ENCODE measurements around the gene AATK. TPM values are rescaled to one million over a fixed set of nuclear protein-coding genes. Genes with fewer than 3 reads are reported as not detected.
"Not testable (repeated sequence)": the region's sequence is repeated elsewhere in the genome, so short reads cannot be mapped to it uniquely, and the experiment has no call there.

AATK gene
- total RNA-seq, 1 experiment from 2014 or later, result 4.4 TPM

DNA sequence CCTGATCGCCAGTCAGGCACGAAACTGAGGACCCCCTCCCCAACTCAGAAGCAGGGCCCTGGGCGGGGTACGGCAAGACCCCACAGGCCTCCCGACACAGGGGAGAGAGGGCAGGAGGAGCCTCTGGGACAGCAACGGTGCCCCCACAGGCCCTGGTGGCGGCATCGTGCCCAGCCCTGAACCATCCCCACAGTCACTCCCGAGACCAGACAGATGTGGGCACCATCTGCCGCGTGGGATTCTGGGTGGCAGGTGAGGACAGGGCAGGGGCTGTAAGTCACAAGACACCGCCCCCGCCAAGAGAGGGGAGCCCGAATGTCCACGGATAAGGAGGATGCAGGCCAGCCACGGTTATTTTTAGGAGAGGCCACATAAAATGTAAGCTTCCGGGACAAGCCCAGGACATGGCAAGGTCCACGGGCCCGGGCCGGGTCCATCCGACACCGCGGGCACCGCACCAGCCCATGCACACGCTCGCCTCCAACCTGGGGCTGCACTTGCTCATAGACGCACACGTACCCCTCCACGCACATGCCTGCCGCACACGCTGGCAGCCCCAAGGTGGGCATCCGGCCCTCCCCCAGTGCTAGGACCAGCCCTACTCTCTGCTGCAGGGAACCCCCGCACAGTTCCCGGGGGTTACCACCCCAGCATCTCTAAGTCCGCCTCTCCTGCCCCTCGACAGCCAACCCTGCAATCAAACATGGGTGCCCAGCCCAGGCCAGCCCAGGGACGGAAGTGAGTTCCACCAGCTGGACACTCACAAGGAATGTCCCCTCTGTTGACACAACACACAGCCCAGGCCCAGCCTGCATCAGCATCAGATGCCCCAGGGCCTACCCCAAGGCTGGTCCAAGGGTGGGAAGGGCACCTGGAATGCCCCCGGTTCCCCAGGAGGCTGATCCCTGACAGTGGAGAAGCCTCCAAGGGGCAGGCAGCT, 8.9 kb downstream of the AATK start:
- POLR2A ChIA-PET, result no interaction called here
- Histone ChIP-seq H3K9ac (ENCODE audit: low read length) (no peak overlapping the region), H3K27ac (ENCODE audit: low read depth, low read length) (no peak overlapping the region), H3K4me2 (ENCODE audit: low read length) (no peak overlapping the region), H3K4me3 (replicated peaks in 1 of 2; ENCODE audit: low read depth in 1 of 2, low read length in 2 of 2) (no peak overlapping the region), H3K9me3 (ENCODE audit: control insufficient read depth in 1 of 2, insufficient read depth in 1 of 2, low read depth in 1 of 2, low read length in 2 of 2) (no peaks in the 10 kb centered on the region), H3K79me2 (ENCODE audit: insufficient read depth, low read length) (no peaks in the 10 kb centered on the region), H3K9me2 (ENCODE audit: insufficient read depth) (no peaks in the 10 kb centered on the region), H4K20me1 (ENCODE audit: insufficient read depth) (no peaks in the 10 kb centered on the region), H3K36me3 (ENCODE audit: control insufficient read depth in 1 of 2, insufficient read depth in 2 of 2, low read length in 2 of 2) (no peaks in the 10 kb centered on the region), H3K27me3 (ENCODE audit: insufficient read depth, low read length) (no peaks in the 10 kb centered on the region), H3K4me1 (ENCODE audit: control insufficient read depth in 1 of 2, insufficient read depth in 2 of 2, low read length in 2 of 2) (peaks cover 0 to 5% of the 10 kb centered on the region in 2 experiments; a peak in 1 of 4 replicates), H2AFZ (ENCODE audit: low read depth, low read length, poor library complexity, severe bottlenecking) (no peak overlapping the region)
- ATAC-seq, result no peak
- intact Hi-C loops (cut with micrococcal nuclease), result no loop called here
- RAD21 ChIA-PET (ENCODE audit: low non-redundant PET in 1 of 2, low total read pairs in 2 of 2, uncharacterized antibody in 2 of 2, unreplicated experiment in 2 of 2), result no interaction called here
- CTCF ChIA-PET, result no interaction called here
- no peak for DNase-seq (ENCODE audit: low read depth, low spot score)
- TF ChIP-seq RAD21 (IDR thresholded peaks at IDR 0.05; ENCODE audit: low read depth) (no peak), EZH2phosphoT487 (IDR thresholded peaks at IDR 0.05; ENCODE audit: borderline replicate concordance) (no peak), JUND (IDR thresholded peaks at IDR 0.05) (no peak), SRF (IDR thresholded peaks at IDR 0.05; ENCODE audit: low read depth) (no peak), ELF1 (IDR thresholded peaks at IDR 0.05; ENCODE audit: borderline replicate concordance, low read depth) (no peak), EGR1 (IDR thresholded peaks at IDR 0.05; ENCODE audit: low read depth) (no peak), POLR2AphosphoS5 (IDR thresholded peaks at IDR 0.05; ENCODE audit: low read depth, low read length) (no peak), TCF7L2 (IDR thresholded peaks at IDR 0.05; ENCODE audit: borderline replicate concordance, extremely low read depth, insufficient read depth, insufficient read length) (no peak), SIN3A (IDR thresholded peaks at IDR 0.05; ENCODE audit: low read depth) (no peak)
- no TSS peak for BruUV-seq (replicated peaks)

DNA sequence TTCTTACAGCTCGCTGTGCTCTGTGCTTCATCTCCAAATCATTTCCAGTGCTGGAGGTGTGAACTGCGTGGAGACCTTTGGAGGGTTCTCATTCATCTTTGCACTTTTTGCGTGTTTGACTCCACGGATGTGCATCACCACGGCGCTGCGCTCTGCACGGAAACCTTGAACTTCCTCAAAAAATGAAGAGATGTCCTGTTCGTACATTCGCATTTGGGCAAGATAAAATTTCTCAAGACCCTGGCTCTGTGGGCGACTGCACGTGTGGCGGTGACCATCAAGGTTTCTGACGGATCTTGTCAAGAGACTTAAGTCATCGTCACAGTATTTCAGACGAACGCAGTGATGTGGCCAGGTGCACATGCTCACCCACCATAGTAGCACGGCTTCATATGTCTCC, 11.1 kb downstream of the AATK start:
- Histone ChIP-seq H3K4me3 (replicated peaks in 1 of 2; ENCODE audit: low read depth in 1 of 2, low read length in 2 of 2) (no peak overlapping the region), H3K9ac (ENCODE audit: low read length) (no peak overlapping the region), H3K9me3 (ENCODE audit: control insufficient read depth in 1 of 2, insufficient read depth in 1 of 2, low read depth in 1 of 2, low read length in 2 of 2) (no peaks in the 10 kb centered on the region), H3K27ac (ENCODE audit: low read depth, low read length) (no peak overlapping the region), H3K79me2 (ENCODE audit: insufficient read depth, low read length) (no peaks in the 10 kb centered on the region), H3K4me2 (ENCODE audit: low read length) (no peak overlapping the region), H3K4me1 (ENCODE audit: control insufficient read depth in 1 of 2, insufficient read depth in 2 of 2, low read length in 2 of 2) (peaks cover 0 to 5% of the 10 kb centered on the region in 2 experiments; a peak in 1 of 4 replicates), H3K27me3 (ENCODE audit: insufficient read depth, low read length) (peaks cover 10% of the 10 kb centered on the region; the same call in 1 of the 2 replicates), H3K9me2 (ENCODE audit: insufficient read depth) (no peaks in the 10 kb centered on the region), H3K36me3 (ENCODE audit: control insufficient read depth in 1 of 2, insufficient read depth in 2 of 2, low read length in 2 of 2) (no peaks in the 10 kb centered on the region), H4K20me1 (ENCODE audit: insufficient read depth) (no peaks in the 10 kb centered on the region), H2AFZ (ENCODE audit: low read depth, low read length, poor library complexity, severe bottlenecking) (no peak overlapping the region)
- TF ChIP-seq POLR2A (IDR thresholded peaks at IDR 0.05; ENCODE audit: borderline replicate concordance, extremely low read depth, insufficient read depth, insufficient read length) (no peak), SP1 (IDR thresholded peaks at IDR 0.05; ENCODE audit: low read depth) (no peak), RAD21 (IDR thresholded peaks at IDR 0.05; ENCODE audit: low read depth) (no peak), FOSL1 (IDR thresholded peaks at IDR 0.05; ENCODE audit: low read depth) (no peak), SIN3A (IDR thresholded peaks at IDR 0.05; ENCODE audit: low read depth) (no peak), EGR1 (IDR thresholded peaks at IDR 0.05; ENCODE audit: low read depth) (no peak), TCF7L2 (IDR thresholded peaks at IDR 0.05; ENCODE audit: borderline replicate concordance, extremely low read depth, insufficient read depth, insufficient read length) (no peak), CBX3 (IDR thresholded peaks at IDR 0.05; ENCODE audit: low read depth) (no peak)
- TF ChIP-seq, protein P1, sequence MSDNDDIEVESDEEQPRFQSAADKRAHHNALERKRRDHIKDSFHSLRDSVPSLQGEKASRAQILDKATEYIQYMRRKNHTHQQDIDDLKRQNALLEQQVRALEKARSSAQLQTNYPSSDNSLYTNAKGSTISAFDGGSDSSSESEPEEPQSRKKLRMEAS (IDR thresholded peaks at IDR 0.05), result no peak
- ChIA-PET CTCF (no interaction called here), RAD21 (ENCODE audit: low non-redundant PET in 1 of 2, low total read pairs in 2 of 2, uncharacterized antibody in 2 of 2, unreplicated experiment in 2 of 2) (no interaction called here), POLR2A (no interaction called here)
- no TSS peak for BruUV-seq (replicated peaks)
- ATAC-seq, result no peak
- intact Hi-C loops (cut with micrococcal nuclease), result no loop called here
- DNase-seq (ENCODE audit: low read depth, low spot score), result no peak

DNA sequence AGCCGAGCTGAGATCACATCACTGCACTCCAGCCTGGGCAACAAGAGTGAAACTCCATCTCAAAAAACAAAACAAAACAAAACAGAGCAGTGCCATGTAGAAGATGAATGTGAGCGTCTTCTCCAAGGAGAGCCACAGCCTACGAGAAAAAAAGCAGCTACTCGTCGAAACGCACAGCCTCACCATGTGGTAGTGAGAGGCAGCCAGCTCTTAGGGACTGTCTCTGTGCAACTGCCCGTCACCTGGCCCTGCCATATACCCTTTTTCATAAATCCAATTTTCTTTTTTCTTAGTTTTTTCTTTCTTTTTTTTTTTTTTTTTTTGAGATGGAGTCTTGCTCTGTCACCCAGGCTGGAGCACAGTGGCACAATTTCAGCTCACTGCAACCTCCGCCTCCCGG, 12.0 kb downstream of the AATK start:
- RAD21 ChIA-PET (ENCODE audit: low non-redundant PET in 1 of 2, low total read pairs in 2 of 2, uncharacterized antibody in 2 of 2, unreplicated experiment in 2 of 2); ATAC-seq; H3K79me2 ChIP-seq (ENCODE audit: insufficient read depth, low read length); intact Hi-C loops (cut with micrococcal nuclease); H3K4me2 ChIP-seq (ENCODE audit: low read length); H2AFZ ChIP-seq (ENCODE audit: low read depth, low read length, poor library complexity, severe bottlenecking); H4K20me1 ChIP-seq (ENCODE audit: insufficient read depth); DNase-seq (ENCODE audit: low read depth, low spot score); H3K27ac ChIP-seq (ENCODE audit: low read depth, low read length); H3K9ac ChIP-seq (ENCODE audit: low read length); H3K36me3 ChIP-seq (ENCODE audit: control insufficient read depth in 1 of 2, insufficient read depth in 2 of 2, low read length in 2 of 2); H3K4me1 ChIP-seq (ENCODE audit: control insufficient read depth in 1 of 2, insufficient read depth in 2 of 2, low read length in 2 of 2); BruUV-seq (replicated peaks); H3K9me2 ChIP-seq (ENCODE audit: insufficient read depth); POLR2A ChIA-PET; H3K9me3 ChIP-seq (ENCODE audit: control insufficient read depth in 1 of 2, insufficient read depth in 1 of 2, low read depth in 1 of 2, low read length in 2 of 2); H3K4me3 ChIP-seq (replicated peaks in 1 of 2; ENCODE audit: low read depth in 1 of 2, low read length in 2 of 2): not testable (repeated sequence)
- CTCF ChIA-PET, result interaction anchor here (0.9 kb wide), 1 partner anchor 12 kb away, joined by 3 read pairs; no protein-coding TSS in a partner anchor
- H3K27me3 ChIP-seq (ENCODE audit: insufficient read depth, low read length), result peaks cover 14% of the 10 kb centered on the region; the same call in 1 of the 2 replicates

Measured in HCT116 (cell line).